Panc1 (cell line): ENCODE results near the gene LRMDA. TPM values are rescaled to one million over a fixed set of nuclear protein-coding genes. Genes with fewer than 3 reads are reported as not detected.

Experiments used
- ATAC-seq: fragments of 200-7000 bp; cut with Tn5 transposase; 2 replicates; pipeline ENCODE4 v1.9.1; 2020; ENCODE audit warnings: mild to moderate bottlenecking, moderate library complexity
- BruUV-seq: library from RNA; stranded (reverse); fragments of 400-500 nt; replicated peaks from 2 replicates; lab custom pipeline; 2021; lab: Mats Ljungman, UMichigan
- CTCF ChIA-PET: fragments of 300-600 bp; sonication (Branson Sonifier 250); formaldehyde crosslinking; loops from one replicate; lab custom pipeline; 2022; ENCODE audit warnings: antibody characterized with exemption; lab: Charles Lee
- POLR2A ChIA-PET: fragments of 300-600 bp; sonication (Branson Sonifier 250); formaldehyde crosslinking; loops from one replicate; lab custom pipeline; 2022; ENCODE audit warnings: antibody characterized with exemption; lab: Charles Lee
- DNase-seq: peaks from one replicate; pipeline ENCODE4 v3.0.0-alpha.2; 2010; ENCODE audit warnings: low read depth, low spot score
- H3K27ac ChIP-seq: 2 replicates; pipeline ENCODE4 v1.5.1; 2011; ENCODE audit warnings: mild to moderate bottlenecking, low read length, inconsistent platforms
- H3K27me3 ChIP-seq: fragments of 200-500 bp; sonication (Bioruptor generic); 2 replicates; pipeline ENCODE4 v1.6.0; 2014; ENCODE audit warnings: low read length, inconsistent platforms; ENCODE audit not compliant: control insufficient read depth, insufficient read depth
- H3K36me3 ChIP-seq: fragments of 200-500 bp; sonication (Bioruptor generic); 2 replicates; pipeline ENCODE4 v1.5.1; 2014; ENCODE audit warnings: inconsistent platforms, mild to moderate bottlenecking, low read length, moderate library complexity; ENCODE audit not compliant: control insufficient read depth, insufficient read depth
- H3K4me1 ChIP-seq: 2 replicates; pipeline ENCODE4 v1.5.1; 2011; ENCODE audit warnings: inconsistent platforms, mild to moderate bottlenecking, low read length, moderate library complexity; ENCODE audit not compliant: control insufficient read depth, insufficient read depth
- H3K4me3 ChIP-seq, 2 experiments: 2 replicates each; pipeline ENCODE4 v1.5.1; 2011 to 2012; ENCODE audit warnings: low read depth in 2 of 2, low read length in 2 of 2, mild to moderate bottlenecking in 2 of 2, inconsistent platforms in 1 of 2, moderate library complexity in 1 of 2
- H3K9me3 ChIP-seq: fragments of 200-500 bp; sonication (Bioruptor generic); 2 replicates; pipeline ENCODE4 v1.5.1; 2014; ENCODE audit warnings: low read depth, mild to moderate bottlenecking, inconsistent platforms, low read length, moderate library complexity; ENCODE audit not compliant: control insufficient read depth, insufficient read depth
- CTCF ChIP-seq: fragments of 450-650 bp; IDR thresholded peaks from 2 replicates; pipeline ENCODE4 v1.5.1; 2017; ENCODE audit warnings: mild to moderate bottlenecking
- POLR2AphosphoS5 ChIP-seq: IDR thresholded peaks from 2 replicates; pipeline ENCODE4 v1.6.1; 2012; ENCODE audit warnings: mild to moderate bottlenecking, low read depth, low read length, moderate library complexity
- REST ChIP-seq, 2 experiments: IDR thresholded peaks; 2 replicates each; pipeline ENCODE4 v1.6.1; 2011 to 2012; ENCODE audit warnings: low read depth in 2 of 2, control low read depth in 1 of 2, low read length in 1 of 2, mild to moderate bottlenecking in 1 of 2, moderate library complexity in 1 of 2; ENCODE audit not compliant: insufficient read depth in 1 of 2
- SIN3A ChIP-seq: IDR thresholded peaks from 2 replicates; pipeline ENCODE4 v1.6.1; 2012; ENCODE audit warnings: low read depth, mild to moderate bottlenecking, low read length, moderate library complexity, borderline replicate concordance; ENCODE audit not compliant: insufficient read depth
- TCF7L2 ChIP-seq: IDR thresholded peaks from 2 replicates; pipeline ENCODE4 v1.6.1; 2011; ENCODE audit warnings: mild to moderate bottlenecking, low read depth, low read length, inconsistent platforms
- in situ Hi-C: cut with HindIII; loops from 2 replicates; pipeline ENCODE4 v1.10.0; 2016; ENCODE audit warnings: low sequenced_read_pairs, low pct_unique_long_range_greater_than_20kb
- intact Hi-C: fragments of 100-400 bp; cut with micrococcal nuclease; formaldehyde crosslinking; loops from one replicate; pipeline ENCODE4 v1.10.0; 2022; ENCODE audit not compliant: unreplicated experiment
- total RNA-seq: library from RNA; stranded (reverse); gene quantifications from one replicate; pipeline ENCODE4 v1.2.1, GENCODE V29; 2021; ENCODE audit not compliant: unreplicated experiment

Gene LRMDA
- total RNA-seq, 1 experiment from 2014 or later = 1.2 TPM

GRCh38 chr10:76338187-76338586 lies 906.8 kb downstream of the LRMDA start:
- no peaks in the 10 kb centered on the region for H3K4me1 ChIP-seq
- no peak for ATAC-seq
- no peaks in the 10 kb centered on the region for H3K36me3 ChIP-seq
- CTCF ChIA-PET = no interaction called here
- no peaks in the 10 kb centered on the region for H3K9me3 ChIP-seq
- H3K4me3 ChIP-seq = no peak overlapping the region
- BruUV-seq = no TSS peak
- POLR2A ChIA-PET = no interaction called here
- peaks cover 2% of the 10 kb centered on the region; the same call in 1 of the 2 replicates for H3K27me3 ChIP-seq
- TF ChIP-seq TCF7L2 (no peak), REST (IDR thresholded peaks at IDR 0.05; ENCODE audit: insufficient read depth in 1 of 2, low read depth in 2 of 2, low read length in 1 of 2) (no peak), POLR2AphosphoS5 (no peak), SIN3A (no peak), CTCF (no peak)
- DNase-seq = no peak
- in situ Hi-C loops (no loop called here), intact Hi-C loops (no loop called here)
- no peak overlapping the region for H3K27ac ChIP-seq

GRCh38 chr10:76341740-76342139 lies 910.3 kb downstream of the LRMDA start:
- H3K27me3 ChIP-seq = peaks cover 2% of the 10 kb centered on the region; the same call in 1 of the 2 replicates
- no peaks in the 10 kb centered on the region for H3K4me1 ChIP-seq
- in situ Hi-C loops = no loop called here
- no peaks in the 10 kb centered on the region for H3K9me3 ChIP-seq
- H3K27ac ChIP-seq = no peak overlapping the region
- POLR2A ChIA-PET = no interaction called here
- CTCF ChIA-PET = no interaction called here
- BruUV-seq = no TSS peak
- H3K36me3 ChIP-seq = no peaks in the 10 kb centered on the region
- H3K4me3 ChIP-seq = no peak overlapping the region
- intact Hi-C loops = no loop called here
- TF ChIP-seq CTCF (no peak), SIN3A (no peak), TCF7L2 (no peak), REST (IDR thresholded peaks at IDR 0.05; ENCODE audit: insufficient read depth in 1 of 2, low read depth in 2 of 2, low read length in 1 of 2) (no peak), POLR2AphosphoS5 (no peak)
- no peak for DNase-seq
- ATAC-seq = no peak
